Medulla oblongata (tissue), 1 donor: ENCODE data around the gene ARL4D.
"Not testable (repeated sequence)": the region's sequence is repeated elsewhere in the genome, so short reads cannot be mapped to it uniquely, and the experiment has no call there.

Experiments used
- DNase-seq: peaks from one replicate; pipeline ENCODE4 v3.0.0-alpha.2; 2015; ENCODE audit errors: extremely low spot score

ARL4D gene

DNA sequence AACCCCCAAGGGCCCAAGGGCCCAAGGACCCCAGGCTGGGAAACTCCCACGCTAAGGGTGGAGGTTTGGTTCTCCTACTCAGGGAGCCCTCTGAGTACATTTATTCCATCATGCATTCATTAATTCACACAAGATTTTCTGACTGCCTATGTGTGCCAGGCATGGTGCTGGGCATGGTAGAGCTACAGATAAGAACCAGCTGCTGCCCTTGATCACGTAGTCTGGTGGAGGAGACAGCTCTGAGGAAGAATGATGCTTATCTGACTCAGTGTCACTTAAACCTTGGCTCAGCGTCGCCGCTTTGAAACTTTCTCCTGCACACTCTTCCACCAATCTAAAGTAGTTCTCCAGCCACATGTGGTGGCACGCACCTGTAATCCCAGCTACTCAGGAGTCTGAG is 3.6 kb upstream of the ARL4D start:
- no peak for DNase-seq

GRCh38 chr17:43396491-43397060 is 2.2 kb upstream of the ARL4D start:
- DNase-seq = no peak

GRCh38 chr17:43399839-43400328 is 1.1 kb downstream of the ARL4D start:
- no peak for DNase-seq

- DNase-seq = no peak
Observed at GRCh38 chr17:43400943-43401717, 2.3 kb downstream of the ARL4D start.

DNA sequence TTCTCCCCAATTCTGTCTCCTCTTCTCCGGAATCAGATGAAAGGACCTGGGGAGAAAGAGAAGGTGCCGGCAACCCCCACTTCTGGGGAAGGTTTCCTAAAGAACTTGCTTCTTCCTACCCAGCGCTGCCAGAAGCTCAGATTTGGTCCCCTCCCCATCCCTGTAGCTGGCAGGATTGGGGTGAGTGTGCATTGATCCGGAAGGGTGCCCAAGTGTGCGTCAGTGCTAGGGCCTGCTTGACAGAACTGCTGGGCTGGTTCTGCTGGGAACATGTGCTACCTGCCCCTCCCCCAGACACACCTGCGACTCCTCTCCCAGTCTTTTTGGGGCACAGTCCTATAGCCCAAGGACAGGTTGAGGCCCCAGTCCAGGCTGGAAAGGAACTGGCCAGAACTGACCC is 3.3 kb downstream of the ARL4D start:
- DNase-seq = no peak

DNA sequence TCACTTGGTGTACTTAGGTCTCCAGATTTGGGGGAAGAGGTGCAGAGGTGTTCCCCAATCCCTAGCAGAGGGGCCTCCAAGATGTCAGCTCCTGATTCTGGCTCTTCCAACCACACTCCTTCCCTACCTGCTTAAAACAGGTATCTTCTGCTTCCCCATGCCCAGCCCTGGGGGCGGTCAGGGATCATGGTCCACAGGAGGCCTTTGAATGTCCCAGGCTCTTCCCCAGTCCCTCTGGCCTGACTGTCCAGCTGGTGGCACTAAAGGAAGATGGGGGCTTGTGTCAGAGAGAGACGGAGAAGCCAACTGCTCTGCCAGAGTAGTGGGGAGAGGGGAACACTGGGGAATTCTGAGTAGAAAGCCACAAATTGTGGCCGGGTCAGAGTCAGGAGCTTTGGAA is 3.8 kb downstream of the ARL4D start:
- no peak for DNase-seq

DNA sequence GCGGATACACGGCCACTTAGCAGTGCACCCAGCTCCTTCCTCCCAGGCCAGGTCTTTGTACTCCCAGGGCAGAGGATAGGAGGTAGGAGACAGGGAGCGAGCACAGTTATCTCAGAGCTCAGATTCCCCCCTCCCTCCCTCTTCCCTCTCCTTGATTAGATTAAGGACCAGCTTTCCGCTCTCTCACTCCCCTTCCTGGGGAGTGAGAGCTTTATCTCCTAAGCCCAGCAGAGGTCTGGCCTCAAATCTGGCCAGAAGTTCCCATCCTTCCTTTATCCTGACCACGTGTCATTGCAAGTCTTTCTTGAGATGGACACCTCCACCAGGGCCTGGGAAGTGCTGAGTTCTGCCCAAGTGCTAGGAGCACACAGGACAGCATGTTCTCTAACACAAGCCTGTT is 5.1 kb downstream of the ARL4D start:
- no peak for DNase-seq

DNA sequence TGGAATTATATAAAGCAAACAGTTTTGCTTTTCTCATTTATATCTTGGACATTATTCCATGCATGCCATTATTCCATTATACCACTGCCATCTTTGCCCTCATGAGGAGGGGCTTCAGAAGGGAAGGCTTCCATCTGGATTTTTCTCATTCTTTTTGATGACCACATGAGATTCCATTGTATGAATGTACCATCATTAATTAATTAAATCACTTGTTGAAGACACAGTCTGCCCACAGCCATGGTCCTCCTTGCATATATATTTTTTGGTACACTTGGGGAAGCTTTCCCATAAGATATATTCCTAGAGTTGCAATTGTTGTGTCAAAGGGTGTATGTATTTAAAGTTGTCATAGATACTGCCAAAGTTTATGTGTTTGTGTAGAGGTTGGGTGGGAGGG is 7.1 kb downstream of the ARL4D start:
- DNase-seq = no peak

DNA sequence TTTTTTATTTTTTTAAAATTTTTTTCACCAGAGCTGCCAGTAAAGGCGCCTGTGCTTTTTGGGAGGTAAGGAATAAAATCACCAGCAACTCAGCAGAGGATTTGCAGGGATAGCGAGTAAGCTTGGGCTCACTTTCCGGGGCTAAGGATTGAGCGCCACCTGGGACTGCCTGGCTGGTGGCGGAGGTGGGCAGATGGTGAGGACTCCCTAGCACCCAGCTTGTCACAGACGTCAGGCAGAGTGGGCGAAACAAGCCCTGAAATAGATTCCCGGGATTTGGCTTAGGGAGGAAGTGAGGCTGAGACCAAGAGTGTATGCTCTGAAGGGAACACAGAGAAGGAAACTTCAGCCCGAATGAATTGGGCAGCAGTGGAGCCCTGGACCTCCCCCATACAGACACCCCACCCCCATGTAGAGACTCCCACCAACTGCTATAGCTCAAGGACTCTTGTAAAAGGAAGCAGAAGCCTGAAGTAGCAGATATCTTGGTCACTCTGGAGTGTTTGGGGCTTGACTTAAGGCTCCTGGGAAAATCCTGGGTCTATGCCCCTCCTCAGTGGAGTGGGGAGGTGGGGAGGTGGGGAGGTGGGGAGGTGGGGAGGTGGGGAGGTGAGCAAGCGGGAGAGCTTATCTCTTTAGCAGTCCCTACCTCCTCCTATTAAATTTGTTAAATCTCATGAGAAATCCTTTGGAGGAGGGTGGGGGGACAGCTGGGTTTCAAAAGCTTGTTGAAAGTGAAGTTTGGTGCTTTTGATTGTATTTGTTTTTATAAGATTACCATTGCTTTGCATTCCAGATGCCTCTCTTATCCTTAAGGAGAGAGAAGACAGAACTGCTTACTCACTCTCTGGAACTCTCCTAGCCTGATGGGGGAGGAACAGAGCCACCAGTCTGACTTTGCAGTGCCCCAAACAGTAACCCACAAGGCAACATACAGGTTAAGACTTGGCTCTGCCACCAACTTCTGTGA is 8.2 kb downstream of the ARL4D start:
- no peak for DNase-seq

GRCh38 chr17:43409131-43409530 is 10.3 kb downstream of the ARL4D start:
- DNase-seq = no peak

DNA sequence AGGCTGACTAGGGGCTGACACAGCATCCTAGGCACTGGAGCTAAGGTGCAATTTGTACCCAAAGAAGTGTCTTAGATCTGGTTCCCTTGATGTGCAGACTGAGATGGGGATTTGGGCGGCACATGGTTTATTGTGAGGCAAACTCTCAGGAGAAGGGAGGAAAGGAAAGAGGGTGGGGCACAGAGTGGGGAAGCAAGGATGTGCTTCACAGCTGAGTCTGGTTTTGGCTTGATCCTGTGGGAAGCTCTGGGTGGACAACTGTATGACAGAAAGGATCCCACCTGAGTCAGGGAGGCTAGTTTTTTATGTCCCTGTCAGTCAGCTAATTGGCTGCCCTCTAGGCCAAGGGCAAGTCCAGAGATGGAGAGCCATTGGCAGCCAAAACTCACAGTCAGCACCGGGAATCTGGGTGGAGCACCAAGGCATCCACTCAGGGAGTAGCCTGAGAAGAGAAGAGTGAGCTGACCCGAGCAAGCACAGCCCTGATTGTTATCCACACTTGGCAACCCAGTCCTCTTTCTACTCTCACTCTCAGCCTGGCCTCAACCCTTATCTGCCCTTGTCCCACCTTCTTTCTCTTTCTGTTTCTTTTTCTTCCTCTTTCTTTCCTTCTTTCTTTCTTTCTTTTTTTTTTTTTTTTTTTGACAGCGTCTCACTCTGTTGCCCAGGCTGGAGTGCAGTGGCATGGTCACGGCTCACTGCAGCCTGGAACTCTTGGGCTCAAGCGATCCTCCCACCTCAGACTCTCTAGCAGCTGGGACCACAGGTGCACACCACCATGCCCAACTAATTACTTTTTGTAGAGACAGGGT is 12.0 kb downstream of the ARL4D start:
- DNase-seq = no peak

GRCh38 chr17:43411369-43411677 is 12.5 kb downstream of the ARL4D start:
- no peak for DNase-seq

DNA sequence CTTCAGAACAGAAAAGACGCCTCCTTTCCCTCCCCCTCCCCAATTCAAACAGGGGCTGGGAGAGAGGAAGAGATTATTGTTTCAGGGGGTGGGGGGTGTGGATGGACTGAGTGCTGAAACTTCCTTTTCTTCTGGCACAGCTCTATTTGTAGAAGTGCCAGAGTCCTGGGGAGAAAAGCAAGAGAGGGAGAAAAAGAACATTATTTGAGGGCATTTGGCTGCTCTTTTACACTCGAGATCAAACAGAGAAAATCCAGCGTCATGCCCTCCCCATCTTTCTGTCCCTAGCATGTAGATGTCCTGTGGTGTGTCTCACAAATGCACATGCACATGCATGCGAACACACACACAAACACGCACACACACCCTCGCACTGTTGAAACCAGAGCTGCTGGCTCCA is 13.0 kb downstream of the ARL4D start:
- DNase-seq = no peak

DNA sequence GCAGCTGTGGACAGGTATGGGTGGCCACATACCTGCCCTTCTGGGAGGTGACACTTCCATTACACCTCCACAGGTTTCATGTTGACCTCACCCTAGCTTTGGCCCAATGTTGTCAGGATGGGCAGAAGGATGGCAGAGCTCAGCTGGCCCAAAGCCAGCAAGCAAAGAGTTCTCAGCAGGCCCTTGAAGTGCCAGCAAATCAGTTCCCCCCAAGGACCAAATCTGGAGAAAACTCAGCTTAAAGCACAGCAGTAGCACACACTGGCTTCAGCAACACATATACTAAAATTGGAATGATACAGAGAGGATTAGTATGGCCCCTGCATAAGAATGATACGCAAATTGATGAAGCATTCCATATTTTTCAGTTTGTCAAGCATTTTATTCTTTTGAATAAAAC is 13.4 kb downstream of the ARL4D start:
- no peak for DNase-seq

DNA sequence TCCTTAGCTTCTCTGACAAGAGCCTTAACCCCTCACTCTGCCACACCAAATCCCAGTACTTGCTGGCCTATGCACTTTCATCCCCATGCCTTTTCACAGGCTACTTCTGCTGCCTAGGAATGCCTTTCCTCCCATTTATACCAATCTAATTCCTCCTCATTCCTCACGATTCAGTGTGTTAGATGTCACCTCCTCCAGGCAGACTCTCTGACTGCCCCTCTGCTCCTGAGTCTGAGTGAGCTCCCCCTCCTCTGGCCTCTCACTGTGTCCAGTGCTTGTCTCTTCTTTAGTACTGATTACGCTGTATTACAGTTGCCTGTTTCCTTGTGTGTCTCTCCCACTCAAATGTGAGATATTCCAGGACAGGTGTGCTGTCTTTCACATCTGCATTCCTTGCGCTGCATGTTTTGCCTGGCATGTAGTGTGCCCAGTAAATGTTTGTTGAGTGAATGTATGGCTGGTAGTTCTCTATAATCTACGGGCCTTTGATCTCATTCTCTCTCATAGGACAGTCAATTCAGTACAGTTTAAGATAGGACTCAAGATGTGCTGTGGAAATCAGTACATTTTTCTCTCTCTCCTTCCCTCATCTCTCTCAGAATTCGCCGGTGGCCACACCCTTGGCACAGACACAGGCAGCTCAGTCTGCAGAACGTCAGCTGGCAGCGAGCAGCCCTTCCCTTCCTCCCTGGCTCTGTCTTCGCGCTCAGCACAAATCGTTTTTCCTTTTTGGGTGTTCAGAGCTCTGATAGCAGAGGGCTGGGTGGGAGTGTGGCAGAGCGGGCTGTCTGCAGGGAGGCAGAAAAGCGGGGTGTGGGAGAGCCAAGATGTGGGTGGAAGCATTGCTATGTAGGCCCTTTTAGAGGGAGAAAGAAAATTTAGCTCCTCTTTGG is 18.5 kb downstream of the ARL4D start:
- DNase-seq = no peak

DNA sequence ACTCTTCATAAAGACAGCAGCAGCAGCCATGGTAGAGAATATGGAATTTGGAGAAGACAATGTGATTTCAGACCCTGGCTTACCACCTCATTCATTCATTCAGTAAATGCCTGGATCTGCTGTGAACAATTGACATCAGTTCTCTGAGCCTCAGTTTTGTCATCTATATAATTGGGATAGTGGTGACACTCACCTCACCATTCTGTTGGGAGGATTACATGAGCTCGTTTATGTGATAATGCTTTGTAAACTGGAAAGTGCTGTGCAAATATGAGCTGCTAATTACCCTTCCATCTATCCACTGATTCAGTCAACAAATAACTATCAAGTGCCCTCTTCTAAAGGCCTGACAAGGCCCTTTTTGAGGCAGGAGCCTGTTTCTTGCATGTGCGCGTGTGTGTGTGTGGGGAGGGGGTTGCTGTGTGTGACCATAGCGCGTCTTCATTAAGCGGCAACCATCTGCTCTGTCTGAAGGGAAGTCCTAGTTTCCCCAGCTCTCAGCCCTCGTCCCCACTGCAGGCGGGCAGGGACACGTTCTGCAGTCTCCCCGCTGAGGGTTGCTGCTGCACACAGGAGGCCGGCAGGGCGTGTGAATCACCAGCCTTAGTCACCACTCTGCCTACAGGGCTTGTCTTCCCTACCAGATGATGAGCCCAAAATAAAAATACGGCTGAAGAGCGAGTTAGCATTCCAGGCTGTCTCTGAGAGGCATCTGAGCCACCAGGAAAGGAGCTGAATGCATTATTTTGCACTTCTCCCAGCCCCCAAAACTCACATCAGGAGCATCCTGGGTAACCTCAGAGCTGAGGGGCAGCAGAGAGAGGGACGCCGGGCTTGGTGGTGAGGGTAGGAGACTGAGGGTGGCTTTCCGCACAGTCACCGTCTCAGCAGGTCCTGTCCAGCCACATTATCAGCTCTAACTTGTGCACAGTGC is 19.9 kb downstream of the ARL4D start:
- no peak for DNase-seq

DNA sequence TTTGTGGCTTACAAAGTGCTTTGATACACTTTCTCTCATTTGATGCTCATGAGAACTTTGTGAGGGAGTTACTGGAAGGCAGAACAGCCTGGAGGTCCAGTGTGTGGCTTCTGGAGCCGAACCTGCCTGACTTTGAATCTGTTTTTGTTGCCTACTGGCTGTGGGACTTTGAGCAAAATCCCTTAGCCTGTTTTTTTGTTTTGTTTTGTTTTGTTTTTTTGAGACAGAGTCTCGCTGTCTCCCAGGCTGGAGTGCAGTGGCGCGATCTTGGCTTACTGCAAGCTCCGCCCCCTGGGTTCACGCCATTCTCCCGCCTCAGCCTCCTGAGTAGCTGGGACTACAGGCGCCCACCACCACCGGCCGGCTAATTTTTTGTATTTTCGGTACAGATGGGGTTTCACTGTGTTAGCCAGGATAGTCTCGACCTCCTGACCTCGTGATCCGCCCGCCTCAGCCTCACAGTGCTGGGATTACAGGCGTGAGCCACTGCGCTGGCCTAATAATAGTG is 20.6 kb downstream of the ARL4D start:
- not testable (repeated sequence) for DNase-seq

DNA sequence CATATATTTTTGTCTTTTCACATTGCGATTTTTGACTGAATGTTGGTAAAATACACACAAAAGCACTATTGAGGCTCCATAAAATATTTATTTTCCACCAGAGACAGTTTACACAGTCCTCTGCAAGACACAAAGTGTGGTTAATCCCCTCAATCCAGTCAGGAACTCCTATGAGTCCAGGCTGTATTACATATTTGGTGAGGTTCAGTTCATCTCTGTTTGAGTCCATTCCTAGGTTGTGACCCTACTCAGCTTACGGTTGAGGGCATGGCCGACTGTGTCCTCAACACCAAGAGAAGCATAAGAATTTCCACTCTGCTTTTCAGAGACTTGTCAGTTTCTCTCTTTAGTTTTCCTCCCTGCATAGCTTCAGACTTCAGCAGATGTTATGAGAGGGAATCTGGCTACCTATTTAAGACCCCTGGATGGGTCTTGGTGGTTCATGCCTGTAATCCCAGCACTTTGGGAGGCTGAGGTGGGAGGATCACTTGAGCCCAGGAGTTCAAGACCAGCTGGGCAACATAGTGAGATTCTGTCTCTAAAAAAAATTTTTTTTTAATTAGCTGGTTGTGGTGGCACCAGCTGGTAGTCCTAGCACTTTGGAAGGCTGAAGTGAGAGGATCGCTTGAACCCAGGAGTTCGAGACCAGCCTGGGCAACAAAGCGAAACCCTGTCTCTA is 25.1 kb downstream of the ARL4D start:
- no peak for DNase-seq
